H1 (cell line): ENCODE measurements around the gene DNAJB8.

Experiments
- CTCF ChIP-seq, 3 experiments: IDR thresholded peaks; 1 replicate in 2 of 3; 2 replicates in 1 of 3; pipeline versions ENCODE4 v1.5.1 to v1.6.1; 2011; ENCODE audit warnings: low read length in 3 of 3, mild to moderate bottlenecking in 3 of 3, inconsistent platforms in 2 of 3, low read depth in 1 of 3, moderate library complexity in 1 of 3; ENCODE audit not compliant: insufficient read depth in 1 of 3; ENCODE audit errors: control extremely low read depth in 1 of 3
- POLR2AphosphoS5 ChIP-seq: IDR thresholded peaks from 2 replicates; pipeline ENCODE4 v1.6.1; 2011; ENCODE audit warnings: low read depth, low read length

GRCh38 chr3:128413003-128413370 is 53.7 kb downstream of the DNAJB8 start:
- no peak for TF ChIP-seq POLR2AphosphoS5
- no peak for TF ChIP-seq CTCF (IDR thresholded peaks at IDR 0.05; ENCODE audit: control extremely low read depth in 1 of 3, insufficient read depth in 1 of 3, low read depth in 1 of 3, low read length in 3 of 3)
